HepG2 (cell line): ENCODE data around the gene CUL4A. TPM values are rescaled to one million over a fixed set of nuclear protein-coding genes. Genes with fewer than 3 reads are reported as not detected.
A peak's percentile ranks its signal among the peaks of the same experiment; 100 is the strongest.
"Not testable (repeated sequence)": the region's sequence is repeated elsewhere in the genome, so short reads cannot be mapped to it uniquely, and the experiment has no call there.

Source experiments
- ATAC-seq: fragments of 200-7000 bp; cut with Tn5 transposase; 3 replicates; pipeline ENCODE4 v1.9.1; 2020; ENCODE audit warnings: mild to moderate bottlenecking, moderate library complexity
- BruUV-seq: library from RNA; stranded (reverse); fragments of 400-500 nt; replicated peaks from 2 replicates; lab custom pipeline; 2021; lab: Mats Ljungman, UMichigan
- CTCF ChIA-PET: fragments of 300-600 bp; formaldehyde crosslinking; extraction: SDS; loops from one replicate; lab custom pipeline; 2021; ENCODE audit warnings: low total read pairs, inconsistent platforms, low intra/inter-chr PET ratio; lab: Yijun Ruan, JAX
- POLR2A ChIA-PET: fragments of 350-600 bp; sonication (Branson Sonifier 250); formaldehyde crosslinking; loops from one replicate; lab custom pipeline; 2020; ENCODE audit warnings: antibody characterized with exemption, inconsistent platforms; lab: Yijun Ruan, JAX
- DNase-seq: peaks from one replicate; pipeline ENCODE4 v3.0.0-alpha.2; 2015; ENCODE audit warnings: low spot score
- FAIRE-seq: peaks from 3 replicates; lab custom pipeline; 2011; peaks lifted over from hg19 to GRCh38; lab: Jason Lieb, UNC
- H2AFZ ChIP-seq: one replicate; pipeline ENCODE4 v1.6.1; 2011; ENCODE audit warnings: low read length, inconsistent platforms
- H3K27ac ChIP-seq: fragments of 300-600 bp; 3 replicates; pipeline ENCODE4 v1.8.0; 2011; ENCODE audit warnings: mixed run types, mild to moderate bottlenecking, mixed read lengths, low read length, inconsistent platforms; ENCODE audit not compliant: insufficient read depth; ENCODE audit errors: extremely low read length
- H3K27me3 ChIP-seq, 2 experiments: fragments of 200-600 bp in 1 of 2; 2 replicates in 1 of 2; 3 replicates in 1 of 2; pipeline versions ENCODE4 v1.6.0 to v1.8.0; 2011; ENCODE audit warnings: low read length in 2 of 2, mild to moderate bottlenecking in 2 of 2, moderate library complexity in 2 of 2, inconsistent platforms in 1 of 2; ENCODE audit not compliant: insufficient read depth in 2 of 2, control insufficient read depth in 1 of 2
- H3K36me3 ChIP-seq, 2 experiments: fragments of 200-600 bp in 1 of 2; replicated peaks in 1 of 2; 2 replicates in 1 of 2; 3 replicates in 1 of 2; pipeline versions ENCODE4 v1.5.1 to v1.8.0; 2011; ENCODE audit warnings: low read length in 2 of 2, inconsistent platforms in 1 of 2; ENCODE audit not compliant: insufficient read depth in 2 of 2, control insufficient read depth in 1 of 2
- H3K4me1 ChIP-seq: 2 replicates; pipeline ENCODE4 v1.5.1; 2012; ENCODE audit warnings: low read length, inconsistent platforms; ENCODE audit not compliant: insufficient read depth
- H3K4me2 ChIP-seq: 2 replicates; pipeline ENCODE4 v1.6.0; 2011; ENCODE audit warnings: low read depth, low read length, inconsistent platforms
- H3K4me3 ChIP-seq, 3 experiments: fragments of 200-600 bp in 1 of 3; sonication (generic), shearing (Covaris generic) in 1 of 3; replicated peaks in 1 of 3; 2 replicates each; pipeline ENCODE4 v1.5.1; 2011 to 2016; ENCODE audit warnings: low read length in 3 of 3, inconsistent platforms in 2 of 3, low read depth in 2 of 3, mild to moderate bottlenecking in 2 of 3, control low read depth in 1 of 3, mixed read lengths in 1 of 3; ENCODE audit not compliant: insufficient read depth in 1 of 3
- H3K79me2 ChIP-seq: one replicate; pipeline ENCODE4 v1.6.1; 2011; ENCODE audit warnings: low read length, inconsistent platforms; ENCODE audit not compliant: insufficient read depth
- H3K9ac ChIP-seq: 2 replicates; pipeline ENCODE4 v1.6.0; 2011; ENCODE audit warnings: mild to moderate bottlenecking, low read depth, low read length, inconsistent platforms; ENCODE audit not compliant: insufficient read depth
- H3K9me3 ChIP-seq: 2 replicates; pipeline ENCODE4 v1.5.1; 2012; ENCODE audit warnings: mild to moderate bottlenecking, low read length
- H4K20me1 ChIP-seq: 2 replicates; pipeline ENCODE4 v1.6.0; 2011; ENCODE audit warnings: inconsistent platforms, mild to moderate bottlenecking, low read length, moderate library complexity; ENCODE audit not compliant: insufficient read depth
- CBX5 ChIP-seq: sonication (generic); formaldehyde crosslinking; IDR thresholded peaks from 2 replicates; pipeline ENCODE4 v1.4.0; 2020; ENCODE audit warnings: missing genetic modification reagents, borderline replicate concordance
- RFXAP ChIP-seq: sonication (generic); formaldehyde crosslinking; IDR thresholded peaks from 2 replicates; pipeline ENCODE4 v1.4.0; 2020; ENCODE audit warnings: missing genetic modification reagents, borderline replicate concordance
- TCF12 ChIP-seq, 2 experiments: fragments of 450-650 bp in 1 of 2; sonication (generic) in 1 of 2; formaldehyde crosslinking in 1 of 2; IDR thresholded peaks; 2 replicates each; pipeline versions ENCODE4 v1.6.1 to v1.8.0; 2017 to 2022; ENCODE audit warnings: antibody characterized with exemption in 1 of 2, mild to moderate bottlenecking in 1 of 2, missing genetic modification reagents in 1 of 2, moderate library complexity in 1 of 2
- ZNF251 ChIP-seq: sonication (generic); formaldehyde crosslinking; IDR thresholded peaks from 2 replicates; pipeline ENCODE4 v1.9.0; 2021; ENCODE audit warnings: mild to moderate bottlenecking, missing genetic modification reagents
- WGBS: methylation state at CpG from one replicate; pipeline ENCODE4 v1.1.6; 2017; ENCODE audit warnings: low lambda C conversion rate; 5-methylcytosine and 5-hydroxymethylcytosine counted together
- in situ Hi-C: cut with HindIII; loops from 2 replicates; pipeline ENCODE4 v1.10.0; 2017; ENCODE audit warnings: low pct_unique_long_range_greater_than_20kb; ENCODE audit not compliant: extremely low pct_ligation_motif_present
- intact Hi-C: fragments of 100-400 bp; cut with micrococcal nuclease; formaldehyde crosslinking; loops from one replicate; pipeline ENCODE4 v1.10.0; 2022; ENCODE audit not compliant: unreplicated experiment
- polyA plus RNA-seq, 8 experiments: library from polyadenylated mRNA; depleted of rRNA in 3 of 8; stranded (reverse) in 7 of 8; unstranded in 1 of 8; fragments of >200 nt; fragmentation: Illumina TruSeq in 4 of 8; extraction: Trizol in 4 of 8; gene quantifications; 2 replicates each; pipeline versions ENCODE4 v1.2.1 to v1.2.3, GENCODE V29; 2011 to 2016; ENCODE audit warnings: low read depth in 4 of 8, missing spikeins in 1 of 8, mixed read lengths in 1 of 8; ENCODE audit not compliant: insufficient read depth in 1 of 8
- total RNA-seq, 5 experiments: library from RNA; depleted of rRNA; stranded (reverse); fragments of >200 nt; fragmentation: Illumina TruSeq; extraction: Trizol; gene quantifications; 2 replicates each; pipeline ENCODE4 v1.2.3, GENCODE V29; 2016; ENCODE audit warnings: low read depth in 1 of 5
- TF ChIP-seq, protein P1 (sequence below): IDR thresholded peaks from 2 replicates; pipeline ENCODE4 v1.4.0; 2020; ENCODE audit warnings: mild to moderate bottlenecking, missing genetic modification reagents
- TF ChIP-seq, protein P2 (sequence below): sonication (generic); formaldehyde crosslinking; IDR thresholded peaks from 2 replicates; pipeline ENCODE4 v1.4.0; 2020; ENCODE audit warnings: missing genetic modification reagents

The CUL4A gene
- total and polyA plus RNA-seq, 2 of the 13 experiments (the other 11 are each of a cell fraction or from before 2014, with no cell fraction given) = 51.2 to 75.3 TPM

DNA sequence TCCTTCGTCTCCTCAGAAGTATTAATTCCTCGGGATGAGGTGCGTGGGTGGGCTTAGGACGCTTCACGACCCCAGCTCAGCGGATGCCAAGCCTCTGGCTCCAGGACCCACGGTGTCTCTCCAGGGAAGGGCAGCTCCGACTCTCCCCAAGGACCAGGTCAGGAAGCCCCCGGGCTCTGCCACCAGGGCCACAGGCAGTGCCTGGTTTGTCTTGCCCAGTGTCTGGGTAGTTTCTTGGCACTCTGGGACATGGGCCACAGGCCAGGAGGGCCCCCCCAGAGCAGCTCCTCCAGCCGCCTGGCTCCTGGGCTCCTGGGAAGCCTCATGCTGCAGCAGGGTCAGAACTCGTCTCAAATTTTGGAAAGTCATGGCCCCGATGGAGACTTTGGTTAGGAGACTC lies 48.4 kb upstream of the CUL4A start (continued):
- TF ChIP-seq TCF12 (IDR thresholded peaks at IDR 0.05) = no peak
- TF ChIP-seq TCF12 (CRISPR knock-in tag; IDR thresholded peaks at IDR 0.05) = no peak
- TF ChIP-seq RFXAP (CRISPR knock-in tag) = no peak
- TF ChIP-seq, protein P1, sequence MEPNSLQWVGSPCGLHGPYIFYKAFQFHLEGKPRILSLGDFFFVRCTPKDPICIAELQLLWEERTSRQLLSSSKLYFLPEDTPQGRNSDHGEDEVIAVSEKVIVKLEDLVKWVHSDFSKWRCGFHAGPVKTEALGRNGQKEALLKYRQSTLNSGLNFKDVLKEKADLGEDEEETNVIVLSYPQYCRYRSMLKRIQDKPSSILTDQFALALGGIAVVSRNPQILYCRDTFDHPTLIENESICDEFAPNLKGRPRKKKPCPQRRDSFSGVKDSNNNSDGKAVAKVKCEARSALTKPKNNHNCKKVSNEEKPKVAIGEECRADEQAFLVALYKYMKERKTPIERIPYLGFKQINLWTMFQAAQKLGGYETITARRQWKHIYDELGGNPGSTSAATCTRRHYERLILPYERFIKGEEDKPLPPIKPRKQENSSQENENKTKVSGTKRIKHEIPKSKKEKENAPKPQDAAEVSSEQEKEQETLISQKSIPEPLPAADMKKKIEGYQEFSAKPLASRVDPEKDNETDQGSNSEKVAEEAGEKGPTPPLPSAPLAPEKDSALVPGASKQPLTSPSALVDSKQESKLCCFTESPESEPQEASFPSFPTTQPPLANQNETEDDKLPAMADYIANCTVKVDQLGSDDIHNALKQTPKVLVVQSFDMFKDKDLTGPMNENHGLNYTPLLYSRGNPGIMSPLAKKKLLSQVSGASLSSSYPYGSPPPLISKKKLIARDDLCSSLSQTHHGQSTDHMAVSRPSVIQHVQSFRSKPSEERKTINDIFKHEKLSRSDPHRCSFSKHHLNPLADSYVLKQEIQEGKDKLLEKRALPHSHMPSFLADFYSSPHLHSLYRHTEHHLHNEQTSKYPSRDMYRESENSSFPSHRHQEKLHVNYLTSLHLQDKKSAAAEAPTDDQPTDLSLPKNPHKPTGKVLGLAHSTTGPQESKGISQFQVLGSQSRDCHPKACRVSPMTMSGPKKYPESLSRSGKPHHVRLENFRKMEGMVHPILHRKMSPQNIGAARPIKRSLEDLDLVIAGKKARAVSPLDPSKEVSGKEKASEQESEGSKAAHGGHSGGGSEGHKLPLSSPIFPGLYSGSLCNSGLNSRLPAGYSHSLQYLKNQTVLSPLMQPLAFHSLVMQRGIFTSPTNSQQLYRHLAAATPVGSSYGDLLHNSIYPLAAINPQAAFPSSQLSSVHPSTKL = no peak
- no peak for TF ChIP-seq ZNF251

DNA sequence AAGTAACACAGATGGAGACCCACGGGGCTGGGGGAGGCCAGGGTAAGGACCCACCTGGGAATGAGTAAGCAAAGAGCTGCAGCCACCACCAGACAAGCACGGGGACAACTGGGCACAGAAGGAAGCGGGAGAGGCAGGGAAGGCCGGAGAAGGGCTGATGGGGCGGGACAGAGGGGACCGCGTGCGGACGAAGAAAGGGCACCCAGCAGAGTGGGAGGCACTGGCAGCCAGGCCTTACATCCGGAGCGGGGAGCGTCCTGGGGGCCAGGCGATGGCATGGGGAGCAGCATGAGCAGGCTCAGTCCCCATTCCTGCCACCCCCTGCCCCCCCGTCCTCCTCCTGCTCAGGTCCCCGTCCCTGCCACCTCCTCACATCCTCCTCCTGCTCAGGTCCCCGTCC lies 48.0 kb upstream of the CUL4A start:
- Histone ChIP-seq H3K9ac (no peak overlapping the region), H2AFZ (no peak overlapping the region), H3K79me2 (no peaks in the 10 kb centered on the region), H3K36me3 (no peaks in the 10 kb centered on the region), H3K4me2 (no peak overlapping the region), H3K27me3 (no peaks in the 10 kb centered on the region), H3K27ac (no peak overlapping the region), H3K4me1 (peaks cover 39% of the 10 kb centered on the region), H3K4me3 (no peak overlapping the region), H3K9me3 (no peaks in the 10 kb centered on the region), H4K20me1 (no peaks in the 10 kb centered on the region)
- POLR2A ChIA-PET = interaction anchor here (1.1 kb wide), 1 partner anchor 8 kb away, joined by 3 read pairs; no protein-coding TSS in a partner anchor
- in situ Hi-C loops (no loop called here), intact Hi-C loops (no loop called here)
- WGBS = 85% methylated on average over 16 of the region's 16 CpGs
- CTCF ChIA-PET = no interaction called here
- BruUV-seq = no TSS peak
- no peak for DNase-seq
- TF ChIP-seq CBX5 (CRISPR knock-in tag) = no peak
- TF ChIP-seq, protein P2, sequence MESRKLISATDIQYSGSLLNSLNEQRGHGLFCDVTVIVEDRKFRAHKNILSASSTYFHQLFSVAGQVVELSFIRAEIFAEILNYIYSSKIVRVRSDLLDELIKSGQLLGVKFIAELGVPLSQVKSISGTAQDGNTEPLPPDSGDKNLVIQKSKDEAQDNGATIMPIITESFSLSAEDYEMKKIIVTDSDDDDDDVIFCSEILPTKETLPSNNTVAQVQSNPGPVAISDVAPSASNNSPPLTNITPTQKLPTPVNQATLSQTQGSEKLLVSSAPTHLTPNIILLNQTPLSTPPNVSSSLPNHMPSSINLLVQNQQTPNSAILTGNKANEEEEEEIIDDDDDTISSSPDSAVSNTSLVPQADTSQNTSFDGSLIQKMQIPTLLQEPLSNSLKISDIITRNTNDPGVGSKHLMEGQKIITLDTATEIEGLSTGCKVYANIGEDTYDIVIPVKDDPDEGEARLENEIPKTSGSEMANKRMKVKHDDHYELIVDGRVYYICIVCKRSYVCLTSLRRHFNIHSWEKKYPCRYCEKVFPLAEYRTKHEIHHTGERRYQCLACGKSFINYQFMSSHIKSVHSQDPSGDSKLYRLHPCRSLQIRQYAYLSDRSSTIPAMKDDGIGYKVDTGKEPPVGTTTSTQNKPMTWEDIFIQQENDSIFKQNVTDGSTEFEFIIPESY (CRISPR knock-in tag) = peak; percentile 75
- no peak for ATAC-seq
- FAIRE-seq = no peak

DNA sequence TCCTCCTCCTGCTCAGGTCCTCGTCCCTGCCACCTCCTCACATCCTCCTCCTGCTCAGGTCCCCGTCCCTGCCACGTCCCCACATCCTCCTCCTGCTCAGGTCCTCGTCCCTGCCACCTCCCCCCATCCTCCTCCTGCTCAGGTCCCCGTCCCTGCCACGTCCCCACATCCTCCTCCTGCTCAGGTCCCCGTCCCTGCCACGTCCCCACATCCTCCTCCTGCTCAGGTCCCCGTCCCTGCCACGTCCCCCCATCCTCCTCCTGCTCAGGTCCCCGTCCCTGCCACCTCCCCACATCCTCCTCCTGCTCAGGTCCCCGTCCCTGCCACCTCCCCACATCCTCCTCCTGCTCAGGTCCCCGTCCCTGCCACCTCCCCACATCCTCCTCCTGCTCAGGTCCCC lies 47.4 kb upstream of the CUL4A start:
- intact Hi-C loops, H3K4me3 ChIP-seq, H4K20me1 ChIP-seq, CTCF ChIA-PET, POLR2A ChIA-PET, H2AFZ ChIP-seq, BruUV-seq, H3K9me3 ChIP-seq, DNase-seq, ATAC-seq, in situ Hi-C loops, FAIRE-seq, H3K36me3 ChIP-seq, H3K9ac ChIP-seq, H3K27ac ChIP-seq, H3K27me3 ChIP-seq, H3K4me2 ChIP-seq, H3K79me2 ChIP-seq: not testable (repeated sequence)
- WGBS = 81% methylated on average over 6 of the region's 13 CpGs
- peaks cover 34% of the 10 kb centered on the region for H3K4me1 ChIP-seq
